ENCODE data around the gene POLD1.

The POLD1 gene

GRCh38 chr19:50422397-50423278 lies 38.5 kb downstream of the POLD1 start:
- DNase-seq (ENCODE audit: low read depth in 1 of 2, low spot score in 1 of 2): no peak
- Histone ChIP-seq H3K27me3 (ENCODE audit: insufficient read depth, poor library complexity, severe bottlenecking) (no peaks in the 10 kb centered on the region), H3K27ac (replicated peaks) (no peak overlapping the region), H3K4me3 (replicated peaks; ENCODE audit: insufficient read depth, low read length) (no peak overlapping the region)
- TF ChIP-seq REST (IDR thresholded peaks at IDR 0.05; ENCODE audit: insufficient replicate concordance, low read depth): no peak
- TF ChIP-seq GABPA (IDR thresholded peaks at IDR 0.05; ENCODE audit: low read depth): no peak
- TF ChIP-seq POLR2AphosphoS5 (IDR thresholded peaks at IDR 0.05; ENCODE audit: low read depth): no peak
- no peak for TF ChIP-seq SPI1 (IDR thresholded peaks at IDR 0.05; ENCODE audit: borderline replicate concordance, low read depth)
- no peak for TF ChIP-seq CTCF (IDR thresholded peaks at IDR 0.05; ENCODE audit: insufficient read depth, low read length)

GRCh38 chr19:50423279-50424113 lies 39.3 kb downstream of the POLD1 start:
- Histone ChIP-seq H3K27me3 (ENCODE audit: insufficient read depth, poor library complexity, severe bottlenecking) (no peaks in the 10 kb centered on the region), H3K4me3 (replicated peaks; ENCODE audit: insufficient read depth, low read length) (no peak overlapping the region), H3K27ac (replicated peaks) (no peak overlapping the region)
- TF ChIP-seq POLR2AphosphoS5 (IDR thresholded peaks at IDR 0.05; ENCODE audit: low read depth) (no peak), SPI1 (IDR thresholded peaks at IDR 0.05; ENCODE audit: borderline replicate concordance, low read depth) (no peak), CTCF (IDR thresholded peaks at IDR 0.05; ENCODE audit: insufficient read depth, low read length) (no peak), GABPA (IDR thresholded peaks at IDR 0.05; ENCODE audit: low read depth) (no peak), REST (IDR thresholded peaks at IDR 0.05; ENCODE audit: insufficient replicate concordance, low read depth) (no peak)
- no peak for DNase-seq (ENCODE audit: low read depth in 1 of 2, low spot score in 1 of 2)

GRCh38 chr19:50425581-50425980 lies 41.4 kb downstream of the POLD1 start:
- TF ChIP-seq GABPA (IDR thresholded peaks at IDR 0.05; ENCODE audit: low read depth) (no peak), REST (IDR thresholded peaks at IDR 0.05; ENCODE audit: insufficient replicate concordance, low read depth) (no peak), CTCF (IDR thresholded peaks at IDR 0.05; ENCODE audit: insufficient read depth, low read length) (no peak), SPI1 (IDR thresholded peaks at IDR 0.05; ENCODE audit: borderline replicate concordance, low read depth) (no peak), POLR2AphosphoS5 (IDR thresholded peaks at IDR 0.05; ENCODE audit: low read depth) (no peak)
- H3K27ac ChIP-seq (replicated peaks): no peak overlapping the region
- no peaks in the 10 kb centered on the region for H3K27me3 ChIP-seq (ENCODE audit: insufficient read depth, poor library complexity, severe bottlenecking)
- H3K4me3 ChIP-seq (replicated peaks; ENCODE audit: insufficient read depth, low read length): no peak overlapping the region
- no peak for DNase-seq (ENCODE audit: low read depth in 1 of 2, low spot score in 1 of 2)

Data from HL-60 (cell line).